ENCODE data around the gene WDR86. TPM values are rescaled to one million over a fixed set of nuclear protein-coding genes. Genes with fewer than 3 reads are reported as not detected.

Gene WDR86
- total and polyA plus RNA-seq, 2 of the 4 experiments (the other 2 are of a cell fraction), result not detected

DNA sequence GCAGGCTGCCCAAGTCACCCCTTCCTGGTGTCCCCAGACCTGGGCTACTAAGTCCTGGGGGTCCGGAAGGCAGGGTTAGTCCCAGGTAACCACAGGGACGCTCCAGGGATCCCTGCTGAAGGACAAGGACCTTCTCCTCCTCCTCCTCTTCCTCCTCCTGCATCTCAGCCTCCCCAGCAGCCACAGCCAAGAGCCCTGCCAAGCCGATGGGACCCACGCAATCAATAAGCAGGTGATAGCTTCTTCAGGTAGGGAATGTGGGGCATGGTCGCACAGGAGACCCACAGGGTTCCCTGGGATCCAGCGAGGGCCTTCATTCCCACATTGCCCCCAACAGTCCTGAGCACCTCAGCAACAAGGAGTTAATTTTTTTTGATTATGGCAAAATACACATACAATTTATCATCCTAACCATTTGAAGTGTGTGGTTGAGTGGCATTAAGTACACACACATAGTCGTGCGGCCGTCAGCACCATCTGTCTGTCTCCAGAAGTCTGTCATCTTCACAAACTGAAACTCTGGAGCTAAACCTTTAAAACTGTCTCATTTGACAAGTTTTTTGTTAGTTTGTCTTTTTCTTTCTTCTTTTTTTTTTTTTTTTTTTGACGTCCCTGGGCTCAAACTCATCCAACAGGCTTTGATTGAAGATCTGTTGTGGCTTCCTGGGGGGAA is 18.0 kb upstream of the WDR86 start:
- peak overlapping the region; percentile 94 for H4K91ac ChIP-seq (ENCODE audit: insufficient read depth, low read depth, low read length)
- no peak overlapping the region for H3K56ac ChIP-seq (ENCODE audit: extremely low read depth, insufficient read depth, low read length)
- peak overlapping the region; percentile 93 for H2AK5ac ChIP-seq (ENCODE audit: low read depth, low read length)
- in situ Hi-C loops (cut with MboI; ENCODE audit: low sequenced_read_pairs) (no loop called here), intact Hi-C loops (cut with micrococcal nuclease) (loop anchor here (5.0 kb wide), 1 partner anchor 61 kb away; no protein-coding TSS in a partner anchor), dilution Hi-C loops (cut with HindIII; ENCODE audit: low sequenced_read_pairs, unreplicated experiment) (no loop called here)
- peak overlapping the region; percentile 95 for H2BK120ac ChIP-seq (ENCODE audit: low read depth, low read length)
- peak overlapping the region; percentile 92 for H3K4ac ChIP-seq (ENCODE audit: low read depth, low read length)
- no peak overlapping the region for H3K9ac ChIP-seq (ENCODE audit: low read depth, low read length)
- peak overlapping the region; percentile 72 for H3K18ac ChIP-seq (ENCODE audit: low read depth, low read length)
- peak overlapping the region; percentile 77 for H2BK20ac ChIP-seq (ENCODE audit: low read depth, low read length)
- peaks cover 5% of the 10 kb centered on the region; the same call in 1 of the 2 replicates for H4K20me1 ChIP-seq (ENCODE audit: insufficient read depth, low read length)
- H2BK5ac ChIP-seq (ENCODE audit: low read depth, low read length, poor library complexity, severe bottlenecking), result peak overlapping the region; percentile 71
- BruUV-seq (replicated peaks), result no TSS peak
- H3K23ac ChIP-seq (ENCODE audit: low read depth, low read length), result no peak overlapping the region; the same call in 1 of the 2 replicates
- WGBS, 2 experiments (ENCODE audit: extremely low coverage in 2 of 2, insufficient read length in 1 of 2), result no CpG with 5 or more reads among the region's 10 CpGs
- H3K9me3 ChIP-seq (ENCODE audit: control insufficient read depth, insufficient read depth, low read length), result no peaks in the 10 kb centered on the region
- H3K4me1 ChIP-seq (ENCODE audit: control insufficient read depth, insufficient read depth, low read length), result peaks cover 39% of the 10 kb centered on the region
- DNase-seq, result no peak
- peak overlapping the region; percentile 78 for H2AFZ ChIP-seq (replicated peaks; ENCODE audit: low read length, poor library complexity)
- TF ChIP-seq CHD1 (IDR thresholded peaks at IDR 0.05; ENCODE audit: low read depth, low read length) (no peak), MAZ (IDR thresholded peaks at IDR 0.05; ENCODE audit: borderline replicate concordance, low read depth, low read length) (no peak), CEBPB (IDR thresholded peaks at IDR 0.05; ENCODE audit: low read depth, low read length) (no peak), SMC3 (IDR thresholded peaks at IDR 0.05; ENCODE audit: low read depth, low read length) (no peak), RFX5 (IDR thresholded peaks at IDR 0.05; ENCODE audit: low read depth, low read length) (no peak)
- TF ChIP-seq, protein P1, sequence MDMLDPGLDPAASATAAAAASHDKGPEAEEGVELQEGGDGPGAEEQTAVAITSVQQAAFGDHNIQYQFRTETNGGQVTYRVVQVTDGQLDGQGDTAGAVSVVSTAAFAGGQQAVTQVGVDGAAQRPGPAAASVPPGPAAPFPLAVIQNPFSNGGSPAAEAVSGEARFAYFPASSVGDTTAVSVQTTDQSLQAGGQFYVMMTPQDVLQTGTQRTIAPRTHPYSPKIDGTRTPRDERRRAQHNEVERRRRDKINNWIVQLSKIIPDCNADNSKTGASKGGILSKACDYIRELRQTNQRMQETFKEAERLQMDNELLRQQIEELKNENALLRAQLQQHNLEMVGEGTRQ (IDR thresholded peaks at IDR 0.05; ENCODE audit: low read depth, low read length), result no peak
- H3K27ac ChIP-seq (ENCODE audit: insufficient read depth, low read length), result peak overlapping the region; percentile 36; the same call in 1 of the 2 replicates
- peak overlapping the region; percentile 59 to 61; a peak in 3 of 4 replicates for H4K8ac ChIP-seq (ENCODE audit: low read depth in 2 of 2, low read length in 2 of 2)
- H3K79me1 ChIP-seq (ENCODE audit: low read depth in 1 of 2, low read length in 2 of 2), result no peaks in the 10 kb centered on the region; a peak in 1 of 4 replicates
- H3K27me3 ChIP-seq (ENCODE audit: control insufficient read depth, insufficient read depth, low read length), result peaks cover 2% of the 10 kb centered on the region; the same call in 1 of the 2 replicates
- ChIA-PET CTCF (no interaction called here), POLR2A (ENCODE audit: unreplicated experiment) (no interaction called here)
- H3K4me2 ChIP-seq (ENCODE audit: low read depth, low read length), result no peak overlapping the region
- H3K4me3 ChIP-seq (ENCODE audit: insufficient read depth, low read depth, low read length), result no peak overlapping the region
- H2BK15ac ChIP-seq (ENCODE audit: low read depth, low read length), result peak overlapping the region; percentile 90; the same call in 2 of the 3 replicates
- H2AK9ac ChIP-seq (replicated peaks; ENCODE audit: low read depth, low read length, poor library complexity), result peak overlapping the region; percentile 76
- H3K9me1 ChIP-seq (ENCODE audit: insufficient read depth, low read length), result peaks cover 13% of the 10 kb centered on the region
- no peaks in the 10 kb centered on the region for H3K36me3 ChIP-seq (ENCODE audit: control insufficient read depth, insufficient read depth, low read length)
- H3K14ac ChIP-seq (replicated peaks; ENCODE audit: low read depth, low read length), result peak overlapping the region; percentile 38
- H4K5ac ChIP-seq (ENCODE audit: low read depth, low read length), result peak overlapping the region; percentile 74
- no peak for ATAC-seq (ENCODE audit: low read depth)
